Fibroblast of skin of back (primary cell): Measurements from ENCODE around the gene WDR73.
A peak's percentile ranks its signal among the peaks of the same experiment; 100 is the strongest.
"Not testable (repeated sequence)": the region's sequence is repeated elsewhere in the genome, so short reads cannot be mapped to it uniquely, and the experiment has no call there.

Experiments
- DNase-seq: peaks from one replicate; pipeline ENCODE4 v3.0.0-alpha.2; 2013

WDR73 gene

DNA sequence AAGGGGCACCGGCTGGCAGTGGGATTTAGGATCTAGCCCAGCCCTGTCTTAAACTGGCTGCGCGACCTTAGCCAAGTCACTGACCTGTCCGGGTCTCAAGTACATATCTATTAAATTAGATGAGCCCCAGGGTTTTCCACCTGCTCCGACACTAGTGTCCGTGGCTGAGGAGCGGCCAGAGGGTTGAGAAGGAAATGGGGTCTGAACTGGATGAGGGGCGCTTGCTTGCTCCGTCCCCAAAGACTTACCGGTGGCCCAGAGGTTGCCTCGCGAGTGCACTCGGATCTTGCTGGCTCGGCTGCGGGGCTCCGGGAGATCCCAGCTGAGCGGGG is 3.6 kb upstream of the WDR73 start:
- no peak for DNase-seq

GRCh38 chr15:84656972-84657371 is 2.9 kb upstream of the WDR73 start:
- DNase-seq, result no peak

- DNase-seq, result peak; percentile 84
Observed at GRCh38 chr15:84654689-84655453, 788 bp upstream of the WDR73 start.

DNA sequence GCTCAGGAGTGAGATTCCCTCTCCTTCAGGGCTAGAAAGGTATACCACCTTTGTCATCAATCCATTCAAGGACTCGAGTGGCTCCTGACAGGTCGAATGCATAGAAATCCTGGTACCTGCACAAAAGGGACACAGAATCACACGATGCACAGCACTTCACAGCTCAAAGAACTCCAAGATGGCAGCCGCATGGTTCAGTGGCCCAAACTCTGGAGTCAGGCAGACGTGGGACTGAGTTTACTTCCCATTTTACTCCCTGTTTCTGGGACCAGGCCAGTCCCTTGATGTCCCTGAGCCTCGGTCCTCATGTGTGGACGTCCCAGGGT is 536 bp downstream of the WDR73 start:
- no peak for DNase-seq

DNA sequence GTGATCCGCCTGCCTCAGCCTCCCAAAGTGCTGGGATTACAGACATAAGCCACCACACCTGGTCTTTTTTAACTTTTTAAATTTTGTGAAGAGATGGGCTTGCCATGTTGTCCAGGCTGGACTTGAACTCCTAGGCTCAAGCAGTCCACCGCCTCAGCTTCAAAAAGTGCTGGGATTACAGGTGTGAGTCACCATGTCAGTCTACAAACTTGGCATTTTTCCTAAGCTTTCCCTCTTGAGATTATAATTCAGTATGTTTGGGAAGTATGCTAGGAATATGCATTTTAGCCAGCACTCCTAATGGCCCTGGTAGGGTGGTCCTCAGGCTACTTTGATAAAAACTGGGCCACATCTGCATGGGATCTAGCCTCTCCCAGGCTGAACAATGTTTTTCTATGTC is 4.4 kb downstream of the WDR73 start:
- peak; percentile 37 for DNase-seq

DNA sequence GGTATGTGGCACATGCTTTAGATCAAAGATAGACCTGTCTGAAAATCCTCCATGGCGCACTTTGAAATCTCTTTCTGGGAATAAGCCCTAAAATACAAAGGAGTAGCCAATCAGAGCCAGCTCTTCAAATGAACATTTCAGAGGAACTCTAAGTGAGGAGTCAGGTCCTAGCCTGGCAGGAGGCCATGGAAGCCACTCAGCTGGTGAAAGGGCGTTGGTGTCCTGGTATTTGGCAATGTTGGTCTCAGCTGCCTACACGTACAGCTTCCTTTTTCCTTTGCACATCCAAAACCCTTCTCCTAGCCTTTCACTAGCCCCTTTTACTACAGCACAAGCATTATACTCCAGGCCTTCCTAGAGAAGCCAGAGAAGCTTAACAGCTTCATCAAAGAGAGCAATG is 5.5 kb downstream of the WDR73 start:
- no peak for DNase-seq

- DNase-seq, result no peak
Observed at GRCh38 chr15:84647726-84648125, 6.4 kb downstream of the WDR73 start.

- DNase-seq, result no peak
Observed at GRCh38 chr15:84645997-84646396, 8.1 kb downstream of the WDR73 start.

DNA sequence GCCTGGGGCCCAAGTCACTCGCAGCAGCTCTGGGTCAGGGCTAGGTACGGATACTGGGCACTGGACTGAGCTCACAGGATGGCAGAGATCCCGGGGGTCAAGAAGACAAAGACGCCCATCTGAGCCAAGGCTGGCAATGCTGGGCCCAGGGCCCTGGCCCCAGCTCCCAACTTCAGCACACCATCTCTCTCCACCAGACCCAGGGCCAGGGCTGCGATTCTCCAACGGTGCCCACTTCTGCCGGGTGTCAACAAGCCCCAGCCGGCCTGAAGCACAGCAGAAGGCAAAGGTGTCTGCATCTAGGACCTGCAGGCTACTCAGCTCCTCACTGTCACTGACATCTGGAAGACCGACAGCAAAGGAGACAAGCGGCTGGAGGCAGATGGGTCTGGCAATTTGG is 8.6 kb downstream of the WDR73 start:
- DNase-seq, result no peak

GRCh38 chr15:84643838-84644237 is 10.2 kb downstream of the WDR73 start:
- DNase-seq, result no peak

- DNase-seq, result not testable (repeated sequence)
Observed at GRCh38 chr15:84642640-84643039, 11.4 kb downstream of the WDR73 start.

DNA sequence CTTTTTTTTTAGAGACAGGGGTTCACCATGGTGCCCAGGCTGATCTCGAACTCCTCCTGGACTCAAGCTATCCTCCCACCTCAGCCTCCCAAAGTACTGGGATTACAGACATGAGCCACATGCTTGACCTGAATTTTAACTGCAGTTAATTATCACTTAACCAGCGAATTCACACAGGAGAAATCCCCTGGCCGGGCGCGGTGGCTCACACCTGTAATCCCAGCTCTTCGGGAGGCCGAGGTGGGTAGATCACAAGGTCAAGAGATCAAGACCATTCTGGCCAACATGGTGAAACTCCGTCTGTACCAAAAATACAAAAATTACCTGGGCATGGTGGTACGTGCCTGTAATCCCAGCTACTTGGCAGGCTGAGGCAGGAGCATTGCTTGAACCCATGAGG is 12.2 kb downstream of the WDR73 start:
- not testable (repeated sequence) for DNase-seq

DNA sequence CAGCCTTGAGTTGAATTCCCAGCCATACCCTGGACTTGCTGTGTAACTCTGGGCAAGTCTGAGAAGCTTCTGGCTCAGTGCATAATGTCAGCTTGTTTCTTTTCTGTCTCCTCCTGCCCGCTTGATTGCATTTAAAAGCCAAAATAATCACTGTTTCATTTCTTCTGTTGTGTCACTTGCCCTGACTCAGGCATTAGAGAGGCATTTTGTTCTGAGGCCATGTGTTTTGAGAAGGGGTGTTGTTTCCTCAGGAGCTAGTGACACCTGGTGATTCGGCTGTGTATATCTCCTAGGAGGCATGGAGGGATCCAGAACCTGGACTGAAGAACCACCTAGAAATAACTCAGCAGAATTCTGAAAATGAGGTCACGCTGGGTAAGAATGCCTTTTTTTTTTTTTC is 16.0 kb downstream of the WDR73 start:
- no peak for DNase-seq

GRCh38 chr15:84634228-84634837 is 19.8 kb downstream of the WDR73 start:
- DNase-seq, result no peak

- peak; percentile 75 for DNase-seq
Observed at GRCh38 chr15:84633311-84634227, 20.5 kb downstream of the WDR73 start.

DNA sequence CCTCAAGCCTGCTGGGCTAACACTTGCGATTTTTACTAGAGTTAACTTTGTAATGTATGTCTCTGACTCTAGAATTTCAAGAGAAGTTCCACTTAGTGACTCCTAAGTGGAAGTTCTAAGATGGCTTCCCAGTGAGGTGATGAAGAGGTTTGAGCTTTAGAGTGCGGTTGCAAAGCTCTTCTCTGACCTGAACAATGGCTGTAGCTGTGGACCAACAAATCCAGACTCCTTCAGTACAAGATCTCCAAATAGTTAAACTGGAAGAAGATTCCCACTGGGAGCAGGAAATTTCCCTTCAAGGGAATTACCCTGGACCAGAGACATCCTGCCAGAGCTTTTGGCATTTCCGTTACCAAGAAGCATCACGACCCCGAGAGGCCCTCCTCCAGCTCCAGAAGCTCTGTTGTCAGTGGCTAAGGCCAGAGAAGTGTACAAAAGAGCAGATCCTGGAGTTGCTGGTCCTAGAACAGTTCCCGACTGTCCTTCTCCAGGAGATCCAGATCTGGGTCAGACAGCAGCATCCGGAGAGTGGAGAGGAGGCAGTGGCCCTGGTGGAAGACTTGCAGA is 22.3 kb downstream of the WDR73 start:
- DNase-seq, result peak; percentile 13

- DNase-seq, result no peak
Observed at GRCh38 chr15:84629033-84629432, 25.1 kb downstream of the WDR73 start.

DNA sequence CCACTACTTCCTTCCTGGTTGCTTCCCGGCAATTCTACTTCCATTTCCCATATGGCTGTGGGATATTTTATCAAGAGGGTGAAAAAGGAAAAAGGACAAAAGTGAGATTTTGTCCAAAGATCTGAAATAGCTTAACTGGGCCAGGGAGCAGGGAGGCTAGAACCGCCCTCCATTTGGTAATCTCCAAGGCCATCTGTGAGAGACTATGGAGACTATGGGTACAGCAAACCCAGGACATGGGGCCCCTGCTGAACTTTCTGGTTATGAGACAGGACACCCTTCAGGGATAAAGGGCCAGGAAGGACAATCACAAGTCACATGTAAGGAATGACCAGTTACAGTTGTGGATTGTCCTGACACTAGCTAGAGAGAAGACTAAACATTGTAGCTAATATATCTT is 29.0 kb downstream of the WDR73 start:
- no peak for DNase-seq

DNA sequence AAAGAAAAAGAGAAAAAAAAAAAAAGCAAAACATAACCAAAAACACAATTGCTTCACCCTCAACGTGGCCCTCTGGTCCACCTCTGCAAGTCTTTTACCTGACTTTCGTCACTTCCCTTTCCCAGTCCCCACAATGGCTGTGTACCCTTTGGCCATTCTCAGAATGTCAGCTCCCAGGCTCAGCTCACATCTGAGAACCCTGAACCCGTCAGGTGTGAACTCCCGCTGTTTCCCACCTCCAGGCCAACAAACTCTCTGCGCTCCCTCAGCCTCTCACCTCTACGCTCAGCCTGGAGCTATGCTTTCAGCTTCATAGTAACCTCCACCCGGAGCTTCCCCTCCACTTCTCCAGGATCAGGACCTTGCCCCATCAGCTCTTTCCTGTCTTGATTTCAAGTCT is 29.7 kb downstream of the WDR73 start:
- DNase-seq, result no peak

GRCh38 chr15:84621358-84621979 is 32.6 kb downstream of the WDR73 start:
- DNase-seq, result no peak

- no peak for DNase-seq
Observed at GRCh38 chr15:84620626-84621025, 33.5 kb downstream of the WDR73 start.

GRCh38 chr15:84616235-84616634 is 37.8 kb downstream of the WDR73 start:
- DNase-seq, result no peak

GRCh38 chr15:84611631-84612030 is 42.5 kb downstream of the WDR73 start:
- DNase-seq, result peak; percentile 39
